Brain pericyte (primary cell): ENCODE data around the gene NLN.
"Not testable (repeated sequence)": the region's sequence is repeated elsewhere in the genome, so short reads cannot be mapped to it uniquely, and the experiment has no call there.

Experiments
- DNase-seq: peaks from one replicate; pipeline ENCODE4 v3.0.0-alpha.2; 2012; ENCODE audit warnings: low read depth, low spot score

Gene NLN

GRCh38 chr5:65772963-65773362 is 51.0 kb downstream of the NLN start:
- DNase-seq = not testable (repeated sequence)

- no peak for DNase-seq
Measured at GRCh38 chr5:65774346-65774745, 52.3 kb downstream of the NLN start.

GRCh38 chr5:65775476-65775875 is 53.5 kb downstream of the NLN start:
- no peak for DNase-seq

- no peak for DNase-seq
Measured at GRCh38 chr5:65776441-65777141, 54.6 kb downstream of the NLN start.

- no peak for DNase-seq
Measured at GRCh38 chr5:65778126-65778525, 56.1 kb downstream of the NLN start.

- DNase-seq = no peak
Measured at GRCh38 chr5:65779643-65780042, 57.6 kb downstream of the NLN start.

- DNase-seq = not testable (repeated sequence)
Measured at GRCh38 chr5:65788296-65788695, 66.3 kb downstream of the NLN start.

- no peak for DNase-seq
Measured at GRCh38 chr5:65790371-65791163, 68.6 kb downstream of the NLN start.

GRCh38 chr5:65791712-65792673 is 70.0 kb downstream of the NLN start:
- no peak for DNase-seq

GRCh38 chr5:65796269-65796668 is 74.3 kb downstream of the NLN start:
- DNase-seq = no peak

- DNase-seq = no peak
Measured at GRCh38 chr5:65796751-65797316, 74.8 kb downstream of the NLN start.

- DNase-seq = no peak
Measured at GRCh38 chr5:65797481-65797880, 75.5 kb downstream of the NLN start.

GRCh38 chr5:65799857-65800256 is 77.9 kb downstream of the NLN start:
- no peak for DNase-seq

GRCh38 chr5:65800775-65801174 is 78.8 kb downstream of the NLN start:
- no peak for DNase-seq

GRCh38 chr5:65801352-65801783 is 79.4 kb downstream of the NLN start:
- no peak for DNase-seq

GRCh38 chr5:65802080-65802479 is 80.1 kb downstream of the NLN start:
- DNase-seq = no peak

GRCh38 chr5:65802820-65803219 is 80.8 kb downstream of the NLN start:
- no peak for DNase-seq

- DNase-seq = no peak
Measured at GRCh38 chr5:65803699-65804391, 81.8 kb downstream of the NLN start.

GRCh38 chr5:65805089-65805488 is 83.1 kb downstream of the NLN start:
- DNase-seq = no peak

- DNase-seq = not testable (repeated sequence)
Measured at GRCh38 chr5:65807494-65807893, 85.5 kb downstream of the NLN start.

GRCh38 chr5:65808251-65808741 is 86.3 kb downstream of the NLN start:
- DNase-seq = no peak
